Ovary (tissue), 3 donors: Measurements from ENCODE around the gene JCHAIN.
"Not testable (repeated sequence)": the region's sequence is repeated elsewhere in the genome, so short reads cannot be mapped to it uniquely, and the experiment has no call there.

Source experiments
- CTCF ChIP-seq, 3 donors: fragments of 450-650 bp in 2 of 3; fragments of 200-600 bp in 1 of 3; IDR thresholded peaks; one replicate each; pipeline versions ENCODE4 v1.5.1 to v1.8.0; 2016 to 2022; ENCODE audit warnings: antibody characterized with exemption in 3 of 3, mild to moderate bottlenecking in 1 of 3
- EP300 ChIP-seq: sonication (generic); formaldehyde crosslinking; IDR thresholded peaks from one replicate; pipeline ENCODE4 v1.6.1; 2017; ENCODE audit warnings: antibody characterized with exemption
- POLR2A ChIP-seq: fragments of 450-650 bp; IDR thresholded peaks from one replicate; pipeline ENCODE4 v1.6.1; 2017; ENCODE audit warnings: antibody characterized with exemption, mild to moderate bottlenecking, moderate library complexity
- donor health status: DM: no; HTN: no; CAD: no.

GRCh38 chr4:70698435-70698834, 32.1 kb upstream of the JCHAIN start:
- TF ChIP-seq POLR2A; CTCF (IDR thresholded peaks at IDR 0.05); EP300: not testable (repeated sequence)
